ENCODE measurements around the gene PITPNM1.

Gene PITPNM1

GRCh38 chr11:67524480-67524808 is 19.3 kb upstream of the PITPNM1 start:
- no peaks in the 10 kb centered on the region for H3K36me3 ChIP-seq (ENCODE audit: control insufficient read depth in 1 of 2, insufficient read depth in 2 of 2, low read length in 2 of 2)
- no peak overlapping the region for H3K9ac ChIP-seq (ENCODE audit: low read depth in 1 of 2, low read length in 2 of 2)
- H3K9me3 ChIP-seq (ENCODE audit: control insufficient read depth in 1 of 2, low read length in 2 of 2): no peaks in the 10 kb centered on the region
- no peak overlapping the region for H3K27ac ChIP-seq (ENCODE audit: low read depth, low read length)
- H3K4me3 ChIP-seq (ENCODE audit: low read depth in 1 of 2, low read length in 2 of 2): no peak overlapping the region
- H3K27me3 ChIP-seq (ENCODE audit: control insufficient read depth in 1 of 2, insufficient read depth in 2 of 2, low read length in 2 of 2): no peaks in the 10 kb centered on the region
- H3K4me1 ChIP-seq (ENCODE audit: control insufficient read depth in 1 of 2, insufficient read depth in 2 of 2, low read length in 2 of 2): peaks cover 7 to 8% of the 10 kb centered on the region in 2 donors

DNA sequence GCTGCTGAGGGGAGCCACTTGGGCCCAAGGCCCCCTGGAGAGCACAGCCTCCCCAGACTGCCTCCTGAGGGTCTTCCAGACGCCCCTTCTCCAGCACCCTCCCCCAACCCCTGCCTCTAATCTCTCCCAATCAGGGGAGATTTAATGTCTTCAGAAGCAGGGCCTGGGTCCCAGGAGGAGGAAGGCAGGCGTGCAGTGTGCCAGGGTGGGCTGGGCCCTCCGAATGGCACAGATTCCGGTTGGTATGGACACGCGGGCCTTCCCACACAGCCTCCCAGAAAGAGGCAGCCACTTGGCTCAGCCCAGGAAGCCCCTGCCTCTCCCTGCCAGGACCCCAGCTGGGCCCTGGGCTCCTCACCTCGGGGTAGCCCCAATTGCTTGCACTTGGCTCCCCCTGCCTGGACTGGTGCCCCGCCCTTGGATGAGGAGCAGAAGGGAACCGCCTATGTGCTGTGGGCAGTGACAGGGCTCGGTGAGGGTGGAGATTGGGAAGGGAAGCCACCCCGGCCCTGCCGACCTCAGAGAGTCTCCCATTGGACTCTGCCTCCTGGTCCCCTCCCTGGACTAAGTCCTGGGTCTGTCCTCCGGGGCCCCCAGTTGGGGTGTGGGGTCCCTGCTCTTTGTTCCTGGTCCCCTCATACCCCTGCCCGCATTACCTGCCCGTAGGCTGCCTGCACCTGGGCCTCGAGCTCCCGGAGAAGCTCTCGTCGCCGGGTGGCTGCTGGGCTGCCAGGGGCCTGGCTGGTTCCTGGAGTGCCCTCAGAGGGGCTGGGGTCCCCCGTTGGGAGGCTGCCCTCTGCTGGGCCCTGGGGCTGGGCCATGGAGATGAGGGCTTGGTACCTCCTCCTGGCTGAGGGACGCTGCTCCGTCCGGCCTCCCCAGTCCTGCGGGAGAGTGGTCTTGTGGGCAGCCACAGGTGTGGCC is 18.7 kb upstream of the PITPNM1 start:
- Histone ChIP-seq H3K27ac (ENCODE audit: low read depth, low read length) (no peak overlapping the region), H3K9ac (ENCODE audit: low read depth in 1 of 2, low read length in 2 of 2) (no peak overlapping the region), H3K36me3 (ENCODE audit: control insufficient read depth in 1 of 2, insufficient read depth in 2 of 2, low read length in 2 of 2) (no peaks in the 10 kb centered on the region), H3K4me3 (ENCODE audit: low read depth in 1 of 2, low read length in 2 of 2) (no peak overlapping the region), H3K4me1 (ENCODE audit: control insufficient read depth in 1 of 2, insufficient read depth in 2 of 2, low read length in 2 of 2) (peaks cover 7 to 8% of the 10 kb centered on the region in 2 donors), H3K27me3 (ENCODE audit: control insufficient read depth in 1 of 2, insufficient read depth in 2 of 2, low read length in 2 of 2) (no peaks in the 10 kb centered on the region), H3K9me3 (ENCODE audit: control insufficient read depth in 1 of 2, low read length in 2 of 2) (no peaks in the 10 kb centered on the region)

GRCh38 chr11:67522844-67523555 is 17.8 kb upstream of the PITPNM1 start, which contains the start of gene CABP2:
Gene CABP2, minus strand, starts transcription at chr11:67523446. Its CDS starts 120 bp downstream, at chr11:67523326.
- no peaks in the 10 kb centered on the region for H3K27me3 ChIP-seq (ENCODE audit: control insufficient read depth in 1 of 2, insufficient read depth in 2 of 2, low read length in 2 of 2)
- H3K4me1 ChIP-seq (ENCODE audit: control insufficient read depth in 1 of 2, insufficient read depth in 2 of 2, low read length in 2 of 2): peaks cover 7 to 8% of the 10 kb centered on the region in 2 donors
- H3K27ac ChIP-seq (ENCODE audit: low read depth, low read length): no peak within 1 kb of the TSS
- H3K9me3 ChIP-seq (ENCODE audit: control insufficient read depth in 1 of 2, low read length in 2 of 2): no peaks in the 10 kb centered on the region
- no peaks in the 10 kb centered on the region for H3K36me3 ChIP-seq (ENCODE audit: control insufficient read depth in 1 of 2, insufficient read depth in 2 of 2, low read length in 2 of 2)
- no peak within 1 kb of the TSS for H3K4me3 ChIP-seq (ENCODE audit: low read depth in 1 of 2, low read length in 2 of 2)
- H3K9ac ChIP-seq (ENCODE audit: low read depth in 1 of 2, low read length in 2 of 2): no peak within 1 kb of the TSS

DNA sequence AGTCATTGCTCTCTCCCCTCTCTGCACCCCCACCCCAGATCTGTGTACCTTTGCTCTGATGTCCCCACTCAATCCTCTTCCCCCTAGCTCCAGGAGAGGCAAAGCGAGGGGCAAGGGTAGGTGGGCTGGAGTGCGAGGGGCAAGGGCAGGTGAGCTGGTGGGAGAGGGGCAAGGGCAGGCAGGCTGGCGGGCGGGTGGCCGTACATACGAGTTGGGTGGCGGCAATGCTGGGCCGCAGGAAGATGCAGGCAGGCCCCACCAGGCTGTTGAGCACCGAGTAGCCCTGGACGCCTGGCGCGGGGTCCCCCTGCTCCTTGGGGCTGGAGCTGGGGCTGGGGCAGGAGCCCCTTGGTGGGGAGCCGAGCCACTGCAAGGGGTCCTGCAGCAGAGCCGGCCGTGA is 17.2 kb upstream of the PITPNM1 start:
- H3K27me3 ChIP-seq (ENCODE audit: control insufficient read depth in 1 of 2, insufficient read depth in 2 of 2, low read length in 2 of 2): no peaks in the 10 kb centered on the region
- H3K27ac ChIP-seq (ENCODE audit: low read depth, low read length): no peak overlapping the region
- H3K36me3 ChIP-seq (ENCODE audit: control insufficient read depth in 1 of 2, insufficient read depth in 2 of 2, low read length in 2 of 2): no peaks in the 10 kb centered on the region
- H3K9ac ChIP-seq (ENCODE audit: low read depth in 1 of 2, low read length in 2 of 2): no peak overlapping the region
- no peaks in the 10 kb centered on the region for H3K9me3 ChIP-seq (ENCODE audit: control insufficient read depth in 1 of 2, low read length in 2 of 2)
- H3K4me3 ChIP-seq (ENCODE audit: low read depth in 1 of 2, low read length in 2 of 2): no peak overlapping the region
- peaks cover 7 to 8% of the 10 kb centered on the region in 2 donors for H3K4me1 ChIP-seq (ENCODE audit: control insufficient read depth in 1 of 2, insufficient read depth in 2 of 2, low read length in 2 of 2)

DNA sequence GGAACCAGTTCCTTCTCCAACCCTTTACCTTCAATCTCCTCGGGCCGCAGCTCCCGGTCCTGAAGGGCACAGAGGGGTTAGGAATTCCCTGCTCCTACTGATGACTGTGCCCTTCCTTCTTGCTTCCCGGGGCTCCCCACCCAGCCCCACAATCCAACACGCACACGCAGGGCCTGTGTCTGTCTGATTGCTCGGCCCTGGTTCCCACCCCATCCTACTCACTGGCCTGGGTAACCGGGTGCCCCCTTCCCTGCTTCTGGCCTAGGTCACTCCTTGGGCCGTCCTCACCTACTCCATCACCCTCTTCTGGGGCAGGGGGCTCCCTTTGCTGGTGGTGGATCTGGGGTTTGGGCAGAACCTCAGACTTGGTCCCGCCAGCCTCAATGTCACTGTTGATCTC is 16.8 kb upstream of the PITPNM1 start:
- Histone ChIP-seq H3K4me1 (ENCODE audit: control insufficient read depth in 1 of 2, insufficient read depth in 2 of 2, low read length in 2 of 2) (peaks cover 7 to 8% of the 10 kb centered on the region in 2 donors), H3K9me3 (ENCODE audit: control insufficient read depth in 1 of 2, low read length in 2 of 2) (no peaks in the 10 kb centered on the region), H3K27me3 (ENCODE audit: control insufficient read depth in 1 of 2, insufficient read depth in 2 of 2, low read length in 2 of 2) (no peaks in the 10 kb centered on the region), H3K27ac (ENCODE audit: low read depth, low read length) (no peak overlapping the region), H3K36me3 (ENCODE audit: control insufficient read depth in 1 of 2, insufficient read depth in 2 of 2, low read length in 2 of 2) (no peaks in the 10 kb centered on the region), H3K4me3 (ENCODE audit: low read depth in 1 of 2, low read length in 2 of 2) (no peak overlapping the region), H3K9ac (ENCODE audit: low read depth in 1 of 2, low read length in 2 of 2) (no peak overlapping the region)

DNA sequence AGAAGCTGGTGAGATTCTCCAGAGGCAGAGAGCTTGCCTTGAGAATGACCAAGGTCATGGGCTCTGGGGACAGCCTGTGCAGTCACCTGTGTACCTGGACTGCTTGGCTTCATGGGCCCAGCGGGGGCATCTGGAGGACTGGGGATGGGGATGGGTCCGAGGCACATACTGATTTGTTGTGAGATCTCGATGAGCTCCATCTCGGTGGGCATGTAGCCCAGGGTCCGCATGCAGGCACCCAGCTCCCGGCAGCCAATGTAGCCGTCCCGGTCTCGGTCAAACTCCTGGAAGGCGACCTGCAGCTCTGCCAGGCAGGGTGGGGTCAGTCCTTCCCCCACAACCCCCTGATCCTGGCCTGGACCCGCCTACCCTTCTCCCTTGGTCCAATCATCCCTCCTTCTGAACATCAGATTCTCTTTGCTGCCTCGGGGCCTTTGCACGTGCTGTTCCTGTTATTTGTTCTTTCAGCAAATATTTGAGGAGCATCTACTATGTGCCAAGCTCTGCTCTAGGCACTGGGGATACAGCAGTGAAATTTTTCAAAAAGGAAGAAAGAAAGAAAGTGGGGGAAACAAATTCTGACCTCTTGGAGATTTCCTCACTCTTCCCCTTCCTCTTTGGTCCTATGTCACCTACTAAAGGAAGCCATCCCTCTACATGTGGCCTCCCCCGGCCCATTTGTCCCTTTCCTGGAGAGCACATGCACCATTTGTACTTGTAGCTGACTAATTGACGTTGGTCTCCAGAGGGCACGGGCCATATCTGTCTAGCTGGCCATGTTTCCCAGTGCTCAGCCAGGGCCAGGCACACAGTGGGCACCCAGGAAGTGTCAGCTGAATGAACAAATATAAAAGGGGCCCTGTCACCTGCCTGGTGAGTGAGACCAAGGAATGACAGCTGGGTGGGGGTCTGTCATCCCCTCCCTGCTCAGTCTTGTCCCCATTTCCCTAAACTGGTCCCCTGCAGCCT is 16.0 kb upstream of the PITPNM1 start:
- H3K36me3 ChIP-seq (ENCODE audit: control insufficient read depth in 1 of 2, insufficient read depth in 2 of 2, low read length in 2 of 2): no peaks in the 10 kb centered on the region
- peaks cover 7 to 8% of the 10 kb centered on the region in 2 donors for H3K4me1 ChIP-seq (ENCODE audit: control insufficient read depth in 1 of 2, insufficient read depth in 2 of 2, low read length in 2 of 2)
- no peak overlapping the region for H3K27ac ChIP-seq (ENCODE audit: low read depth, low read length)
- no peak overlapping the region for H3K9ac ChIP-seq (ENCODE audit: low read depth in 1 of 2, low read length in 2 of 2)
- no peaks in the 10 kb centered on the region for H3K27me3 ChIP-seq (ENCODE audit: control insufficient read depth in 1 of 2, insufficient read depth in 2 of 2, low read length in 2 of 2)
- no peak overlapping the region for H3K4me3 ChIP-seq (ENCODE audit: low read depth in 1 of 2, low read length in 2 of 2)
- no peaks in the 10 kb centered on the region for H3K9me3 ChIP-seq (ENCODE audit: control insufficient read depth in 1 of 2, low read length in 2 of 2)

DNA sequence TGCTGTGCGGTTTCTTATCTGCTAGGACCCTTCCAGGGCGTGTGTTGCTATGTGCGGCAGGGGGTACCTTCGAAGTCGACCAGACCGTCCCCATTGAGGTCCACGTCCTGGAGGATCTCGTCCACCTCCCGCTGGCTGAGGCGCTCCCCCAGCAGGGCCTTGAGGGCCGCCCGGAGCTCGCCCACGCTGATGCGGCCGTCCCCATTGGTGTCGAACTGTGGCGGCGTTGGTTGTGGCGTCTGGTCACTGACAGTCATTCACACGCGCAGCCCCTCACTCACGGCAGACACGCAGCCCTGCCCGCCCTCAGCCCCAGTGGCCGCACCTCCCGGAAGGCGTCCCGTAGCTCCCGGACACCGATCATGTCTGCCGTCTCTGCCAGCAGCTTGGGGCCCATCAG is 14.6 kb upstream of the PITPNM1 start:
- Histone ChIP-seq H3K4me1 (ENCODE audit: control insufficient read depth in 1 of 2, insufficient read depth in 2 of 2, low read length in 2 of 2) (no peaks in the 10 kb centered on the region), H3K36me3 (ENCODE audit: control insufficient read depth in 1 of 2, insufficient read depth in 2 of 2, low read length in 2 of 2) (no peaks in the 10 kb centered on the region), H3K27me3 (ENCODE audit: control insufficient read depth in 1 of 2, insufficient read depth in 2 of 2, low read length in 2 of 2) (no peaks in the 10 kb centered on the region), H3K27ac (ENCODE audit: low read depth, low read length) (no peak overlapping the region), H3K9me3 (ENCODE audit: control insufficient read depth in 1 of 2, low read length in 2 of 2) (no peaks in the 10 kb centered on the region), H3K9ac (ENCODE audit: low read depth in 1 of 2, low read length in 2 of 2) (no peak overlapping the region), H3K4me3 (ENCODE audit: low read depth in 1 of 2, low read length in 2 of 2) (no peak overlapping the region)

DNA sequence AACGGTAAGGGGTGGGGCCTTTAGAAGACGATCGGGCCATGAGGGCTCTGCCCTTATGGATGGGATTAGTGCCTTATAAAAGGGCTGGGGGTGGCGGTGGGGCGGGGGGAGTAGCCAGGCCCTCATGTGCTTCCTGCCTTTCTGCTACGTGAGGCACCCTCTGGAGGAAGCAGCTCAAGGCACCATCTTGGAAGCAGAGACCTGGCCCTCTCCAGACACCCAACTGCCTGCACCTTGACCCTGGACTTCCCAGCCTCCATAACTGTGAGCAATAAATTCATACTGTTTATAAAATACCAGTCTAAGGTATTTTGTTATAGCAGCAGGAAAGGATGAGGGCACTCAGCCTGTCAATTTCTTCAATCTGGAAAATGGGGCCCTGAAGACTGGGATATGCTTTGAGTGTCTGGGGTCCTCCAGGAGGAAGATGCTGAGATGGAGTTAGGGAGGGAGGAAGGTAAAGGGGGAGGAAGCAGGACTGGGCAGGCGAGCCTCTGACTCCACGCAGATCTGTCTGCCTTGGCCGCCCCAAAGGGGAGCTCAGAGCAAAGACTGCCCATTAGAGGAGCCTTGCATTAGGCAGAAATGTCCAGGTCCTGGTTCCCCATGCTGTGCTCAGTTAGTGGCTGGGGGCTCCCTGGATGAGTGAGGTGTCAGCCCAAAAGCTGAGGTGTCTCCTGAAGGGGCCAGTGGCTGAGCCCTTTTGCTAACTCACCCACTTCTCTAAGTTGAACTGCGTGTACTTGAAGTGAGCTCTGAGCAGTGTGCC is 12.8 kb upstream of the PITPNM1 start:
- Histone ChIP-seq H3K9me3 (ENCODE audit: control insufficient read depth in 1 of 2, low read length in 2 of 2) (no peaks in the 10 kb centered on the region), H3K4me1 (ENCODE audit: control insufficient read depth in 1 of 2, insufficient read depth in 2 of 2, low read length in 2 of 2) (no peaks in the 10 kb centered on the region), H3K36me3 (ENCODE audit: control insufficient read depth in 1 of 2, insufficient read depth in 2 of 2, low read length in 2 of 2) (no peaks in the 10 kb centered on the region), H3K9ac (ENCODE audit: low read depth in 1 of 2, low read length in 2 of 2) (no peak overlapping the region), H3K27me3 (ENCODE audit: control insufficient read depth in 1 of 2, insufficient read depth in 2 of 2, low read length in 2 of 2) (no peaks in the 10 kb centered on the region), H3K27ac (ENCODE audit: low read depth, low read length) (no peak overlapping the region), H3K4me3 (ENCODE audit: low read depth in 1 of 2, low read length in 2 of 2) (no peak overlapping the region)

DNA sequence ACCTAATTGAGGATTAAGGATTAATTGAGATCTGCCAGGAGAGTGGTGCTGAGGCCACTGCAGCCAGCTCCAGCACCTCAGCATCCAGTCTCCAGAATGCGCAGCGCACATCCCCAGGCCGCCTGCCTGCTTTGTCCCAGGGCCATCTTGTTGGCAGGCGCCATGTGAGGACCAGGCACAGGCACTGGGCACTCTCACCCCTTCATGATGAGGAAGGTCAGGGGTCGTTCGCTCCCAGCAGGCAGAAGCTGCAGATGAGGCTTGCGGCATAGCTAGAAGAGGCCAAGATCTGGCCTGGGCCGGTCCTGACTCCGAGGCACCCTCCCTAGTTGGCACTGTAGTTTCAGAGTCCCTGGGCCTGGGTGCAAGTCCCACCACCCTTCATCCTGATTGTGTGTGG is 11.6 kb upstream of the PITPNM1 start:
- Histone ChIP-seq H3K4me1 (ENCODE audit: control insufficient read depth in 1 of 2, insufficient read depth in 2 of 2, low read length in 2 of 2) (no peaks in the 10 kb centered on the region), H3K27ac (ENCODE audit: low read depth, low read length) (no peak overlapping the region), H3K9me3 (ENCODE audit: control insufficient read depth in 1 of 2, low read length in 2 of 2) (no peaks in the 10 kb centered on the region), H3K27me3 (ENCODE audit: control insufficient read depth in 1 of 2, insufficient read depth in 2 of 2, low read length in 2 of 2) (no peaks in the 10 kb centered on the region), H3K36me3 (ENCODE audit: control insufficient read depth in 1 of 2, insufficient read depth in 2 of 2, low read length in 2 of 2) (no peaks in the 10 kb centered on the region), H3K4me3 (ENCODE audit: low read depth in 1 of 2, low read length in 2 of 2) (no peak overlapping the region), H3K9ac (ENCODE audit: low read depth in 1 of 2, low read length in 2 of 2) (no peak overlapping the region)

Measured in duodenal mucosa (tissue), 2 donors.